ENCODE data around the gene PCGF3.
"Not testable (repeated sequence)": the region's sequence is repeated elsewhere in the genome, so short reads cannot be mapped to it uniquely, and the experiment has no call there.

The PCGF3 gene

GRCh38 chr4:787561-787981 is 81.9 kb downstream of the PCGF3 start:
- no peak for DNase-seq

GRCh38 chr4:788006-788635 is 82.5 kb downstream of the PCGF3 start:
- no peak for DNase-seq

- DNase-seq, result no peak
These were observed 83.1 kb downstream of the PCGF3 start for GRCh38 chr4:788636-789297.

GRCh38 chr4:789571-790465 is 84.2 kb downstream of the PCGF3 start:
- no peak for DNase-seq

DNA sequence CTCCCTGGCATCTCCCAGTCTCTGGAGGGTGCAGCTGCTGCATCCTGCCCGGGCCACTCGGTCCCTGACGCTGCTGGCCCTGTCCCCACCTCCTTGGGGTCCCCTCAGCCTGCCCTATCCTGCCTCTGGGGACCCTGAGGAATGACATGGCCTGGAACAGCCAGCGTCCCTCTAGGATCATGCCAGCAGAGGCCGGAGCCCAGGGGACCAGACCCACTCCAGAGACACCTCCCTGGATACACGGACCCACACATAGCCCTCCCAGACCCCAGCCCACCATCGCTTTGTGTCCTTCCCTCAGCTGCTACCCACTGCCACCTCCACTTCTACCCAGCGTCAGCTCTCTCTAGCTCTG is 84.8 kb downstream of the PCGF3 start:
- DNase-seq, result no peak

DNA sequence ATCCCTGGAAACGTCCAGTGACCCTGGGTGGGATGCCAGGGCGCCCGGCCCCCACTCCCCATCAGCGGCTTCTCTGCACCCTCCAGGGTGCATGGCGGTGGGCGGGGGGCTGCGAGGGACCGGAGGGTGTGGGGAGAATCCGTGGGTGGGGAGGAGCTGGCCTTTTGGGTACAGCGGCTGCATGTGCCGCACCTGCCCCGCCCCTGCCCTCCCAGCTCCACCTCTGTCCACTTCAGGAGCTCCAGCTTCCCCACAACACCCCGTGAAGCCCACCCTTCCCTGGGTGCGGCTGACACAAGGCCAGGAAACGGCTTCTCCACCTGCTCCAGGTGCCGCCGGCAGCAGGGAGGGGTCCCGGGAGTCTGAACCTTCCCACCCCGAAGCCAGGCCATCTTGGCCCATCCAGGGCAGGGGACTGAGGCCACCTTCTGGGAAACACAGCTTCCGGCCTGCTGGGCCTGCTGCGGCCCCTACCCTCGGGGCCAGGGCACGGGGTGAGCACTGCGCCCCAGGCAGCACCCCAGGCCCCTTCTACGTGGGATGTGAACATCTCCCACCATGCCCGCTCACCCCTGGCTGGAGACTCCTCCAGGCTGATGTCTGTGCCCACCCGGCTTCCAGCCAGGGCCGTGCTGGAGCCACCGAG is 85.7 kb downstream of the PCGF3 start:
- DNase-seq, result no peak

DNA sequence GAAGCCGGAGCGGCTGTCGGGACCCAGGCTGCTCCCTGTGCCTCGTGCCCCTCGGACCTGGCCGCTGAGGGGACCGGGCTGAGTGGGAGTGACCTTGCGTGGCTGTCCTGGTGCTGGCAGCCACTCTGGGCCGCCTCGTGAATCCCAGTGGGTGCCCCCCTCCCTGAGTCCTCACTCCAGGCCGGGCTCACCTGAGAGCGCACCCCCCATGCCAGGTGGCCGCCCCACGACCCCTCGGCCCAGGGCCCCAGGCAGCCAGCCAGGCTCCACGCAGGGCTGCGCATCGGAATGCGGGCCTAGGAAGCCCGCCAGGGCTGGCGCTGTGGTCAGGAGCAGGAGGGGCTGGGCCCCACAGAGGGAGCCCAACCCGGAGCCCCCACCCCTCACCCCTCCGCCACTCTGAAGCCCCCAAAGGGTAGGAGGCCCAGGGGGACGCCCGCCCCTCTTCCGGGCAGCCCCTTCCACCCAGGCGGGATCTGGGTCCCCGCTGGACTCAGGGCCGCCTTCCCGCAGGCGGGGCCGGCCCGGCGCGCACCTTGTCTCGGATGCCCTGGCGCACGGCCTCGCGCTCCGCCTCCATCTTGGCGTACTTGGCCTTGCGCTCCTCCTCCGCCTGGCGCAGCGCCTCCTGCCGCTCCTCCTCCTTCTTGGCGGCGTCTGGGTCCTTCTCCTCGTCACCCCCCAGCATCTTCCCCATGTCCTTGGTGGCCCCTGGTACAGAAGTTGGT is 86.4 kb downstream of the PCGF3 start:
- DNase-seq, result no peak

DNA sequence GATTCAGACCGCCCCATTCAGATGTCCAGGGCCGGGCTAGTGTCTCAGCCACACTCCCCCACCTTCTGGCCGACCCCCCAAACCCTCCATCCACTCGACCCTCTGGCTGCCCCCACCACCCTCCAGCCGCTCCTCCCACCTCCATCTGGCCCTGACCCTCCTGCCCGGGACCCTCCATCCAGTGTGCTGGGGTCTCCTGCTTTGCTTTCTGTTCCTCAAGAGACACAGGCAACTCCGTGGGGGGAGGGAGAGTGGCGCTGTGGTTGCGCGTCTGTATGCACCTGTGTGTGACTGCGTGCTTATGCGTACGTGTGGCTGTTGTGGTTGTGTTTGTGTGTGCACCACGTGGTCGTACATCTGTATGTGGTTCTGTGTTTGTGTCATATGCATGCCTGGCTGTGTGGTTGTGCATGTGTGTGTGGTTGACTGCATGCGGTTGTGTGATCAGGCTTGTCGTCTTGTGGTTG is 87.0 kb downstream of the PCGF3 start:
- no peak for DNase-seq

GRCh38 chr4:793093-793861 is 87.6 kb downstream of the PCGF3 start:
- no peak for DNase-seq

- DNase-seq, result no peak
These were observed 88.4 kb downstream of the PCGF3 start for GRCh38 chr4:793941-794621.

DNA sequence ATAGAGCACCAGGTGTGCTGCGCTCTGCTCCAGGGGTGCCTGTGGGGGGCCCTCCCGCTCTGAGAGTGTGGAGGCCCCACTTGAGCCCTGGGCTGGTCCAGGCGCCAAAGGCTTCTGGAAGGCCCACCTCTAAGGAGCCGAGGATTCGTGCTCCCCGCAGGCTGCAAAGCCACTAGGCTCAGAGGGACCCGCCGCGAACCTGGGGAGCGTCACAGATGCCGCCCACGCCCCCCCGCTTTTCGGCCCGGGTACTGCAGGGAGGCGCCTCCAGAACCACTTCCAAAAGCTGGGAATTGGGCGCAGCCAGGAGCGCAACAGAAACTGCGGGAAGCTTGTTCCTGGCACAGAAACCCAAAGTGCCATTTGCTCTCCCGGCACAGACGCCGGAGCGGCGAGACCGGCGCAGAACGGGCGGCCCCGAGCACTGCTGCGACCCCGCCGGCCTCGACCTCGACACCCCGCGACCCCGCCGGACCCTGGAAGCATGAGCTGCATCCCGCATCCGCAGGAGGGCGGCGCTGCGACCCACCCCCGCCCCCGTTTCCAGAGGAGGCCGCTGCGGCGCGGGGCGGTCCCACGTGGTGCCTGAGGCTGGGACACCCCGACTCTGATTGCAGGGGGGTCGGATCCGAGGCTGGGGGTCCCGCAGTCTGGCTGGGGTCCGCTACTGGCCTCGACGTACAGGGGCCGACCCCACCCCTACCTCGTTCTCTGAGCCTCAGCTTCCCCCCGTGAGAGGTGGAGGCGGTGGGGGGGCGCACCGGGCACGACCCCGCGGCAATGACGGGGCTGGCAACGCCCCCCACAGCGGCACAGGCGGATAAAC is 89.5 kb downstream of the PCGF3 start:
- no peak for DNase-seq

GRCh38 chr4:795726-796119 is 90.1 kb downstream of the PCGF3 start:
- no peak for DNase-seq

DNA sequence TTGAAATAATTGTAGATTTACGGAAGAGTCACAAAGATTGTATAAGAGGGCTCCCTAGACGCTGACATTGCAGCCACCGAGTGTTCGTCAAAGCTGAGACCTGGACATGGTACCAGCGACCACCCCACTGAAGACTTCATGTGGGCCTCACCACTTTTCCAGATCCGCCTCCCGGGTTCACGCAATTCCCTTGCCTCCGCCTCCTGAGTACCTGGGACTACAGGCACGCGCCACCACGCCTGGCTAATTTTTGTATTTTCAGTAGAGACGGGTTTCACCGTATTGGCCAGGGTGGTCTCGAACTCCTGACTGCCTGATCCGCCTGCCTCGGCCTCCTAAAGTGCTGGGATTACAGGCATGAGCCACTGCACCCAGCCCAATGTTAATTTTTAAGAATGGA is 90.6 kb downstream of the PCGF3 start:
- DNase-seq, result no peak

- DNase-seq, result peak; percentile 38
These were observed 91.4 kb downstream of the PCGF3 start for GRCh38 chr4:797066-797465.

DNA sequence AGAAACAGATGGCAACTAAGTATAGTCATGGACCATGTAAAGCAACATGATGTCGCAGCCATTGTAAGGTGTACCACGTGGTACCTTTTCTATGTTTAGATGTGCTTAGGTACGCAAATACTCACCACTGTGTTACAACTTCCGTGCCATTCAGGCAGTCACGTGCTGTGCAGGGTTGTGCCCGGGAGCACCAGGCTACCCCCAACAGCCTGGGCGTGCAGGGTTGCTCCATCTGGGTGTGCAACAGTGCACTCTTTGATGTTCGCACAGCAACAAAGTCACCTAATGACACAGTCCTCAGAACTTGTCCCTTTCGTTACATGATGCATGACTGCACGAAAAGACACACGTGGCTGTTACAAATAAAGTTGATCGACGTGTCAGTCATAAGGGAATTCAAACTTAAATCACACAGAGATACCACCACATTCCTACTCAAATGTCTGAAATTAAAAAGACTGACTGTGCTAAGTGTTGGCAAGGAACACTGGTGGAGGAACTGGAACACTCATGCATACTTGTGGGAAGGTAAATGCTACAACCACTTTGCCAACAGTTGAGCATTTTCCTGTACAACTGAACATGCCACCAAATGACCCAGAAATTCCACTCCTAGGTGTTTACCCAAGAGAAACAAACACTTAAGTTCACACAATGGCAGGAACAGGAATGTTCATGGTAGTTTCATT is 95.9 kb downstream of the PCGF3 start:
- DNase-seq, result no peak

- no peak for DNase-seq
These were observed 98.3 kb downstream of the PCGF3 start for GRCh38 chr4:803884-804283.

DNA sequence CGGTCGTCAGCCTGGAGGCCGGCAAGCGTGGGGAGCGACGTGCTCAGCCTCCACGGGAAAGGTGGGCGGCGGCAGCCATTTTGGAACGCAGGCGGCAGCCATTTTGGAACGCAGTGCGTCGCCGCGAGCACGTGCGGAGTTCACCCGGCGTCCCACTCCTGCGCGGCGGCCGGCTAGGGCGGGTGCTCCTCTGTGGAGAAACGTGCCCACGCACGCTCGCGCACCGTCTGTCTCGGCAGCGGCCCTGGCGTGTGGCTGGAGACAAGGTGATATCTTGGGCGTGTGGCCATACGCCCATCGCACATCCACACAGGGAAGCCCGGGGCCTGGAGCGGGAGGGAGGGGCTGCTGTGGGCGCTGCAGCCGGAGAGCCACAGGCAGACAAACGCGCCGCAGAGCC is 99.2 kb downstream of the PCGF3 start:
- no peak for DNase-seq

- not testable (repeated sequence) for DNase-seq
These were observed 101.3 kb downstream of the PCGF3 start for GRCh38 chr4:806979-807378.

DNA sequence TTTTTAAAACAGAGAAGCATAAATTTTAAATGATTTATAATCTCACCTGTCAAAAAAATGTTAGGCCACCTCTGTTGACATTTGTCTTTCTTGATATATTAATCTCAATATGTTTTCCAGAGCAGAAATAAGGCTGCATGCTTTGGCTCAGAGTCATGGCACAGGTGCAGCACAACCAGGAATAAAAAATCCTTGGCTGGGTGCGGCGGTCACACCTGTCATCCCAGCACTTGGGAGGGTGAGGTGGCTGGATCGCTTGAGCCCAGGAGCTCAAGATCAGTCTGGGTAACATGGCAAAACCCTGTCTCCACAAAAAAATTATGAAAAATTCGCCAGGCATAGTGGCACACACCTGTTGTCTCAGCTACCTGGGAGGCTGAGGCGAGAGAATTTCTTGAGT is 102.2 kb downstream of the PCGF3 start:
- no peak for DNase-seq
